NCI-H2107 treated with DMSO at 0.1 percent for 48 hours (cell line): ENCODE results near the gene TMEM151A.
"Not testable (repeated sequence)": the region's sequence is repeated elsewhere in the genome, so short reads cannot be mapped to it uniquely, and the experiment has no call there.

Source experiments
- DNase-seq: peaks from one replicate; lab custom pipeline; 2025; ENCODE audit not compliant: unreplicated experiment; lab: John Stamatoyannopoulos, UW

The TMEM151A gene

GRCh38 chr11:66291706-66292542, at the start of gene TMEM151A:
Gene TMEM151A, plus strand, starts transcription at chr11:66291894. Its CDS starts 120 bp downstream, at chr11:66292014.
- no peak for DNase-seq

GRCh38 chr11:66242095-66242765, 49.5 kb upstream of the TMEM151A start:
- DNase-seq: no peak

GRCh38 chr11:66243782-66244535, 47.7 kb upstream of the TMEM151A start:
- DNase-seq: no peak

- no peak for DNase-seq
Observed at GRCh38 chr11:66247295-66247694, 44.4 kb upstream of the TMEM151A start.

GRCh38 chr11:66247801-66248200, 43.9 kb upstream of the TMEM151A start:
- DNase-seq: no peak

- DNase-seq: no peak
Observed at GRCh38 chr11:66248903-66249302, 42.8 kb upstream of the TMEM151A start.

GRCh38 chr11:66251809-66252208, 39.9 kb upstream of the TMEM151A start:
- no peak for DNase-seq

- not testable (repeated sequence) for DNase-seq
Observed at GRCh38 chr11:66253081-66253480, 38.6 kb upstream of the TMEM151A start.

GRCh38 chr11:66258473-66258893, 33.2 kb upstream of the TMEM151A start:
- no peak for DNase-seq

GRCh38 chr11:66259225-66259624, 32.5 kb upstream of the TMEM151A start:
- DNase-seq: no peak

GRCh38 chr11:66259956-66260355, 31.7 kb upstream of the TMEM151A start:
- DNase-seq: peak; percentile 29

GRCh38 chr11:66261578-66261977, 30.1 kb upstream of the TMEM151A start:
- no peak for DNase-seq

- no peak for DNase-seq
Observed at GRCh38 chr11:66262191-66262590, 29.5 kb upstream of the TMEM151A start.

GRCh38 chr11:66262696-66263095, 29.0 kb upstream of the TMEM151A start:
- no peak for DNase-seq

- no peak for DNase-seq
Observed at GRCh38 chr11:66263231-66263630, 28.5 kb upstream of the TMEM151A start.

- DNase-seq: no peak
Observed at GRCh38 chr11:66263785-66264184, 27.9 kb upstream of the TMEM151A start.

- DNase-seq: no peak
Observed at GRCh38 chr11:66264383-66264782, 27.3 kb upstream of the TMEM151A start.

- no peak for DNase-seq
Observed at GRCh38 chr11:66264914-66265313, 26.8 kb upstream of the TMEM151A start.

- no peak for DNase-seq
Observed at GRCh38 chr11:66265531-66266377, 25.9 kb upstream of the TMEM151A start.

- DNase-seq: no peak
Observed at GRCh38 chr11:66266378-66267038, 25.2 kb upstream of the TMEM151A start.
